Left cardiac atrium (tissue), 4 donors: Measurements from ENCODE around the gene FBXO38. TPM values are rescaled to one million over a fixed set of nuclear protein-coding genes. Genes with fewer than 3 reads are reported as not detected.

Source experiments
- ATAC-seq, 2 donors: fragments of 200-7000 bp; cut with Tn5 transposase; one replicate each; pipeline ENCODE4 v1.9.1; 2020; ENCODE audit warnings: mild to moderate bottlenecking in 2 of 2, moderate library complexity in 2 of 2
- DNase-seq: peaks from one replicate; pipeline ENCODE4 v3.0.0-alpha.2; 2020
- intact Hi-C, 2 donors: fragments of 100-400 bp; cut with DNase I; formaldehyde crosslinking; loops; one replicate each; pipeline versions ENCODE4 v1.14.1 to v1.15.1; 2022 to 2023
- total RNA-seq, 2 donors: library from RNA; stranded (reverse); fragmentation: NEBNext Ultra II Directional; extraction: Animal tissue kit (Norgen Biotek cat#: 25700); gene quantifications; one replicate each; pipeline ENCODE4 v1.2.1, GENCODE V29; 2021
- donor health status: DM: no; HTN: yes; CAD: no.
- donor health status: DM: no; HTN: yes; CAD: no; lungs with severe emphysema.
- donor health status: DM: yes; HTN: yes; CAD: no.
- donor health status: Dilated cardiomyopathy.

FBXO38 gene
- total RNA-seq, 2 donors from 2014 or later = 33.5 to 39.6 TPM

DNA sequence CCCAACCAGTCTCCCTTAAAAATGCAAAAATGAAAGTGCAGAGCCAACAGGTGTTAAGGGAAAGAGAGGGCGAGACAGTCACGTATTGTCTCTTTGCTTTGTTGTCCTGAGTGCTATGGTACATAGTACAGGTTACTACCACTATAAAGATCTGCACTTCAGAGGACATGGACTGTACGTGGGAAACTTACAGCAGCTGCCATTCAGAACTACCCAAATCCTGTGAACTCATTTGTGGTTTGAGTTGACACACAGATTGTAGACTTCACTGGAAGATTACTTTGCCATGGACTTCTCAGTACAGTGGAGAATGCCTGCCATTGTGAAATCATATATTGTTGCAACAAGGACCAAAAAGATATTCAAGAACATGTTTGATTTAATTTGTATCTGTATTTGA lies 34.8 kb downstream of the FBXO38 start:
- ATAC-seq (no peak), DNase-seq (no peak)
- intact Hi-C loops = no loop called here

DNA sequence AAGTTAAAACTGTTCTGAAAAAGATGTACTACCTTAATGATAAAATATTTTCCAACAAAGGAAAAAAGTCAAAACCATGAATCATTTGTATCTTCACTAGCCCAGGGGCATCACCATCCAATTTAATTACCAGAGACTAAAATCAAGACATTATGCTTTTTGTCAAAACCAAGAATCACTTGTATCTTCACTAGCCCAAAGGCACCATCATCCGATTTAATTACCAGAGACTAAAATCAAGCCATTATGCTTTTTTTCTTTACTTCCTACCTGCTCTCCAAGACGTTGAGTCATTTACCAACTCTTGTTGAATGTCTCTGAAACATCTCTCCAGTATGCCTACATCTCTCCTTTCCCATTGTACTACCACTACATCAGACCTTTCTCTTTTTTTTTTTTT lies 37.9 kb downstream of the FBXO38 start:
- ATAC-seq (no peak), DNase-seq (no peak)
- intact Hi-C loops = no loop called here

DNA sequence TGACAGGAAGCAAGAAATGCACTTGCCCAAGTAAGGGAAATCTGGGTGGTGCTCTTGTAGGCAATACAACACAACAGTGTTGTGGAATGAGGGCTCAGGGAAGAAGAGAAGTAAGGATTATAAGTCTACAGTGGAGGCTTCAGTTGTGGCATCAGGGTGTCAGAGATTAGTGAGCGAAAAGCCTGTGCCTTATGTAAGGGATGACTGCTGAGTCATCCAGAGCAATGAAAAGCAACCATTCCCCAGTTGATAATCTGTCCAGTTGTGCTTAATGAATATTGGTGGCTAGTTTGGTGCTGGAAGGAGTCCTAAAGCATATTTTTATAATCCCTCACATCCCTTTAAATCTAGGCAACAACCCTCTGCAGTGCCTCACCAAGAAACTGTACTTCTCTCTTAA lies 42.0 kb downstream of the FBXO38 start:
- ATAC-seq (peak in 1 of 2 donors; percentile 37), DNase-seq (no peak)
- intact Hi-C loops = no loop called here

DNA sequence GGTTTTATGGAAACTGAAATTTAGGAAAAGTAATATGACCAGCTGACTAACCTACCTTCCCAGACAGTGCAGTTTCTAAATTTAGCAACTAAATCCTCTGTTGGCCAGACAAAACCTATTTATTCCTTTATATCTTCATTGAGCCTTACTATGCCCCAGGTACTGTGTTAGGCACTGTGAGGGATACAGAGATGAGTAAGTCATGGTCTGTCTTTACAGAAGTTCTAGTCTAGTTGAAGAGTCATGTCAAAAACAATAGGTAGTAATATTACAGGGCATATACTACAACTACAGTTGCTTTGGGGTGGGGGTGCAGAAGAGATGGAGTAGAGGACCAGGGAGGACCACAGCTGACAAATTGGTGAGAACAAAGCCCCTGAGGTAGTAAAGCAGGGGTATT lies 42.8 kb downstream of the FBXO38 start:
- DNase-seq (no peak), ATAC-seq (no peak)
- intact Hi-C loops = no loop called here

DNA sequence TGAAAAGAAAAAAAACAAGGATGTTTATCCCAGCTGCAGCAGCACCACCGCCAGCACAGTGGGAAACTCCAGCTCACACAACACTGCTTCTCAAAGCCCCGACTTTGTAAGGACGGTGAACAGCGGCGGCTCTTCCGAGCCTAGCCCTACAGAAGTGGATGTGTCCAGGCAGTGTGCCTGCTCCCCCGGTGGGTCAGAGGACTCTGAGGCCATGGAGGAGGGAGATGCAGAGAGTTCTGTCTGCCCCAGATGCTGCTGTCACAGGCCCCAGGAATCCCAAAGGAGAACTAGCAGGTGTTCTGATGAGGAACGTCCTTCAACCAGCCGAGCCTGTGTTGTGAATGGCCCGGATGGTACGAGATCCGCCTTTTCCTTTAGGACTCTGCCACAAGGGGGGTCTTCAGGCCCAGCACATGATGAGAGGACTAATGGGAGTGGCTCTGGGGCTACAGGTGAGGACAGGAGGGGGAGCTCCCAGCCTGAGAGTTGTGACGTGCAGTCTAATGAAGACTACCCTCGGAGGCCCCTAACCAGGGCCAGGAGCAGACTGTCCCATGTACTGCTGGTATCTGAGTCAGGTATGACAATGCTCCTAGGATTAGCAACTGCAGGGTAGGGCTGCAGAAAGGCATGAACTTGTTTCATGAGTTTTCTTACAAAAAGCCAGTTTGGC lies 43.7 kb downstream of the FBXO38 start:
- intact Hi-C loops = no loop called here
- ATAC-seq (peak in 1 of 2 donors; percentile 32), DNase-seq (no peak)

DNA sequence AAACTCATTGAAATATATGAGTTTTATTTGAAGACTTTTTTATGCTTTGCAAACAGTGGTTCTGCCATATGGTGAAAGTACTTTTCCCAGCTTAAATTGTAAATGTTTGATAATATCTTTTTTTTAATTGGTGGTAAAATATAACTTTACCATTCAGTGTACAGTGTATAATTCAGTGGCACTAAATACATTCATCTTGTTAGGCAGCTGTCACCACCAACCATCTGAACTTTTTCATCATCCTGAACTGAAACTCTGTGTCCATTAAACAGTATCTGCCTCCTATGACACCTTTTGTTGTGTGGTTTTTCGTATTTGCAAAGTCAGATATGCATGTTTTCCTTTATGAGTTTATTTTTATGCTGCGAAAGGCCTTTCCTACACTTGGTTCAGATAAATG lies 45.1 kb downstream of the FBXO38 start:
- intact Hi-C loops = no loop called here
- ATAC-seq (no peak), DNase-seq (no peak)

DNA sequence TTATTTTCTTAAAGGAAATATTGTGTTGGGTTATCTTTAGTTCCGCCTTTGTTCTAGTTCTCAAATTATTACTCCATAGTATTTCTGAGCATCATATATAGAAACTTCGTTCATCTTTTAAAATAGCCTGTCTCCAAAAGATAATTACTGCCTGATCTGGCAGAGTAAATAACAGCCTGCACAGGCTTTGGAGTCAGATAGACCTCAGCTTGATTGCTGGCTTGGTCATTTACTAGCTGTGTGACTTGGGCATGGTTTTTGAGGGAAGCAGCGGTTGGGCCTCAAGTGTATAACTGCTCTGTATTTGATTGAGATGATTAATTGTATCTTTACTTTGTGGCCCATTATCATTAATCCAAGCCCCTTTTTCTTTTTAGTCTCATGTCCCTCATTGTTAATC lies 50.1 kb downstream of the FBXO38 start:
- intact Hi-C loops = no loop called here
- DNase-seq (no peak), ATAC-seq (no peak)

GRCh38 chr5:148436029-148436428 lies 52.3 kb downstream of the FBXO38 start:
- ATAC-seq (no peak), DNase-seq (no peak)
- intact Hi-C loops = no loop called here

DNA sequence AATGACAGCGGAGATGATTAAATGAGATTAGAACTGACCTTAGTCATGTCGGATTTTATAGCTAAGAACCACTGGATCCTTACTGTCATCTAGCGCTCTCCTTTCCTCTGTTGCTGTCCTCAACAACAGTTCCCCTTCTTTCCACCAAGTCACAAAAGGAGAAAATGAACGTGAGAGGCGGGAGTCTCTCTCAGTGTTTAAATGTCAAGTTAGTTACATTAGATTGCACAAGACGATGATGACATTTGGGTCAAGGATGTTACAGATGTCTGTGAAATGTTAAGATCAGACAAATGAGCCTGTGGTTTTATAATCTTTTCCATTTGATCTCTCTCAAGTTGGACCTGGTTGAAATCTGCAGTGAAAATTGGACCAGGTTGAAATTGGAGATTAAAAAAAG lies 53.5 kb downstream of the FBXO38 start:
- ATAC-seq = no peak
- intact Hi-C loops = no loop called here
- DNase-seq = no peak

- intact Hi-C loops = no loop called here
- ATAC-seq (no peak), DNase-seq (no peak)
These were observed 55.2 kb downstream of the FBXO38 start for GRCh38 chr5:148438933-148439332.

DNA sequence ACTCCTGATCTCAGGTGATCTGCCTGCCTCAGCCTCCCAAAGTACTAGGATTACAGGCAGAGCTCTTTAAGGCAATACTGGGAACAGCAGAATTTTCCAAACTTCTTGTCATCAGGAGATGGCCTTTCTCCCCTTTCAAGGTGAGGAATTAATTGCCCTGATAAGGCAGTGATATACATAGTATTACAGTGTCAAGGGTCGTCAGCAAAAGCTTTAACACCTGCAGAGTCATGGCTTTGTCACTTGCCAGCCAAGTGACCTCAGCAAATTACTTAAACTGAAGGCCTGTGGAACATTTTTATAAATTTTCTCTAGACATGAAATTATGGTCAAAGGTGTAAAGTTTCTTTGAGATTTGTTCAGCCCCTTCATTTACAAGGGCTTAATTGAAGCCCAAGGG lies 59.5 kb downstream of the FBXO38 start:
- intact Hi-C loops = loop anchor here in 1 of 2 donors (5.0 kb wide), 1 partner anchor 284 kb away; no protein-coding TSS in a partner anchor
- no peak for ATAC-seq
- DNase-seq = no peak

- ATAC-seq (peak; percentile 81 to 90), DNase-seq (peak; percentile 30)
- intact Hi-C loops = loop anchor here (2.0 to 5.0 kb wide), 2 partner anchors 283 to 287 kb away; no protein-coding TSS in a partner anchor
These were observed 60.2 kb downstream of the FBXO38 start for GRCh38 chr5:148443998-148444397.

DNA sequence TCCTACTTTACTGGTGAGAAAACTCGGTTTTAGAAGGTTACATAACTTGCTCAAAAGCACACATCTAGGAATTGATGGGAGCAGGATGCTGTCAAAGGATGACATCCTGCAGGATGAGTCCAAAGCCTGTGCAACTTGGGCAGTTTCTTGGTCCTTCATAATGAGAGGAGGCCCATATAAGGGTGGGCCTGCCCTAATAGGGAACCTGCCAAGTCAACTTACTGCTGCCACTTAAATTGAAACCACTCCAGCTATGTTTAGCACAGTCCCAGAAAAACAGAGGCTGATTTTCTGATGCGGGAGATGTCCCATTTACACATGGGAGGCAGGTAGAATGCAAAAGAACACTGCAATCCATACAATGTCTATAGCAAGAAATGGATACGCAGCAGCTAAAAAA lies 61.8 kb downstream of the FBXO38 start:
- intact Hi-C loops = loop anchor here in 1 of 2 donors (1.0 to 2.0 kb wide), 2 partner anchors 280 to 285 kb away; no protein-coding TSS in a partner anchor
- ATAC-seq = peak; percentile 42 to 64

DNA sequence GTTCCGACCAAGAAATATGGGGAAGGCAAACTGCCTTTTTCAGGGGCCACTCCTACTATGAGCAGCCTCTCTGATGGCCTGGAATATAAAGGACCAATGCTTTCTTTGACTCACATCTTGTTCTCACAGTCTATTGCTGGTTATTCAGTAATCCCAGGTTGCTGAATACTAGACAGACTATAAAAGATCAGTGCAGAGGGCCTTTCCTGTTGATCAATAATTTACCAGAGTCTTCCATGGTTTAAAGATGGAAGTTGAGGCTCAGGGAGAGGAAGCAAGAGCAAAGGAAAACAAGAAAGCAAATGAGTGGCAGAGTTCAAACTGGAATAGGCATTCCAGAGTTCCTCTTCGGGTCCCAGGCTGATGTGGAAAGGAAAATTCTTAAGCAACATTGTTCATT lies 62.9 kb downstream of the FBXO38 start:
- DNase-seq (no peak), ATAC-seq (no peak)
- intact Hi-C loops = no loop called here

More for the DNA sequence above, 61.8 kb downstream of the FBXO38 start:
- no peak for DNase-seq

GRCh38 chr5:148452499-148453193 lies 68.9 kb downstream of the FBXO38 start:
- intact Hi-C loops = loop anchor here in 1 of 2 donors (5.0 kb wide), 1 partner anchor 200 kb away; the partner anchor contains the start of gene HTR4
- peak; percentile 77 to 82 for ATAC-seq
- peak; percentile 53 for DNase-seq

- DNase-seq = peak; percentile 47
- intact Hi-C loops = loop anchor here in 1 of 2 donors (5.0 kb wide), 1 partner anchor 198 kb away; the partner anchor contains the start of gene HTR4
These were observed 70.8 kb downstream of the FBXO38 start for GRCh38 chr5:148454576-148454975.

DNA sequence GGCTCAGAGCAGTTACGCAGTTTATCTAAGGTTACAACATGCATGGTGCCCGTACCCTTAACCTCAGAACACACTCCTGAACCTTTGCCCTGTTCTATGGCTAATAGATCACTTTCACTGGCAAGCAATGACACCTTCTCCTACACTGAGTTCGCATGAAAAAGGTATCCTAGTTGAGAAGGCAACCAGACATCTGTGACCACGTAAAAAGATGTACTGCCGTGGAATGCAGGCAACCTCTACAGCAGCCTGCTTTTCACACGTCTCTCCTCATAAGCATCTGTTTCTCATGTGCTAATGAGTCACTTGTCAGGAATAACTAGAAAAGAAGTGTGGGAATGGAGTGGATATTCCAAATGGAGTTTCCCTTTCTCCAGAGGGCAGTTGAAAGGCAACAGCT lies 71.4 kb downstream of the FBXO38 start:
- intact Hi-C loops = loop anchor here in 1 of 2 donors (5.0 kb wide), 1 partner anchor 87 kb away; no protein-coding TSS in a partner anchor
- ATAC-seq (peak; percentile 62 to 65), DNase-seq (no peak)

More at GRCh38 chr5:148454576-148454975, 70.8 kb downstream of the FBXO38 start:
- ATAC-seq = peak; percentile 64 to 70

DNA sequence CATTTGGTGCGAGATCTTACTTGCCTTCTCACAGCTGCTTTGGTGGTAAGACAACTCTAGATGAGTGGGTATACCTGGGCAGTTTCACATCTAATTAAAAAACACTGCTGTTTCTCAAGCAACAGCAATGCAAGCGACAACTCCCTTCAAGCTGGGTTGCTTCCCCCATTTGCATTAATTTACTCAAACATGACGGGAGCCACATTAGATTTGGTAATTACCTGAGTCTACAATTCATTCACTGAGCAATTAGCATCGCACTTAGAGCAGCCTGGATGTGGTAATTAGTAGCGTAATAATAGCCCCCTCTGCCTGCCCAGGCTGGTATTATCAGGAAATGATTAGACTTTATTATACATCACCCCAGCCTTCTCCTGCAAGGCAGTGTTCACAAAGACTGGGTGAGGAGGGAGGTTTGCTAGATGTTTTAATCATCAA lies 73.4 kb downstream of the FBXO38 start:
- ATAC-seq = no peak
- no peak for DNase-seq
- intact Hi-C loops = loop anchor here in 1 of 2 donors (5.0 kb wide), 1 partner anchor 85 kb away; no protein-coding TSS in a partner anchor

GRCh38 chr5:148458036-148458888 lies 74.5 kb downstream of the FBXO38 start:
- intact Hi-C loops = loop anchor here in 1 of 2 donors (5.0 kb wide), 1 partner anchor 84 kb away; no protein-coding TSS in a partner anchor
- ATAC-seq (no peak), DNase-seq (no peak)
